SU-DHL-6 (cell line): ENCODE data around the gene RANBP17.
"Not testable (repeated sequence)": the region's sequence is repeated elsewhere in the genome, so short reads cannot be mapped to it uniquely, and the experiment has no call there.

Experiments
- H2AFZ ChIP-seq: fragments of 200-600 bp; sonication (generic); 2 replicates; pipeline ENCODE4 v1.6.1; 2014; ENCODE audit warnings: low read depth, mild to moderate bottlenecking, moderate library complexity, mixed read lengths, antibody characterized with exemption, low read length; ENCODE audit not compliant: severe bottlenecking
- H3F3A ChIP-seq: fragments of 200-600 bp; shearing (Covaris generic); 2 replicates; pipeline ENCODE4 v1.6.0; 2016; ENCODE audit warnings: antibody characterized with exemption, mild to moderate bottlenecking; ENCODE audit not compliant: insufficient read depth
- H3K27ac ChIP-seq: fragments of 200-600 bp; sonication (generic); 2 replicates; pipeline ENCODE4 v1.5.1; 2016; ENCODE audit warnings: low read depth, mild to moderate bottlenecking, low read length, moderate library complexity, mixed read lengths
- H3K27me3 ChIP-seq: fragments of 200-600 bp; sonication (generic), shearing (Covaris generic); 2 replicates; pipeline ENCODE4 v1.6.0; 2014; ENCODE audit warnings: mild to moderate bottlenecking, low read length
- H3K36me3 ChIP-seq: fragments of 200-600 bp; sonication (generic); 2 replicates; pipeline ENCODE4 v1.6.1; 2014; ENCODE audit warnings: mild to moderate bottlenecking, low read length, mixed read lengths
- H3K4me2 ChIP-seq: fragments of 300-600, 200-600 bp; shearing (Covaris generic), sonication (generic); 2 replicates; pipeline ENCODE4 v1.6.0; 2014; ENCODE audit warnings: low read length, low read depth, mild to moderate bottlenecking; ENCODE audit not compliant: poor library complexity, severe bottlenecking
- H3K4me3 ChIP-seq: fragments of 200-600 bp; sonication (generic); 2 replicates; pipeline ENCODE4 v1.5.1; 2014; ENCODE audit warnings: antibody characterized with exemption, low read length, mild to moderate bottlenecking, mixed read lengths; ENCODE audit not compliant: insufficient read depth, poor library complexity, severe bottlenecking
- H3K79me2 ChIP-seq: fragments of 200-600 bp; sonication (generic); 2 replicates; pipeline ENCODE4 v1.6.1; 2014; ENCODE audit warnings: mild to moderate bottlenecking, low read length, moderate library complexity; ENCODE audit not compliant: insufficient read depth
- H3K9ac ChIP-seq: fragments of 200-600 bp; sonication (generic); 2 replicates; pipeline ENCODE4 v1.7.0; 2014; ENCODE audit warnings: mild to moderate bottlenecking, low read length
- H3K9me2 ChIP-seq: fragments of 200-600 bp; sonication (generic); replicated peaks from 2 replicates; pipeline ENCODE4 v1.6.1; 2014; ENCODE audit warnings: low read length; ENCODE audit not compliant: insufficient read depth
- H3K9me3 ChIP-seq: fragments of 200-600 bp; sonication (generic); 2 replicates; pipeline ENCODE4 v1.6.1; 2014; ENCODE audit warnings: low read length, mixed read lengths; ENCODE audit not compliant: insufficient read depth
- H4K20me1 ChIP-seq: fragments of 200-600 bp; sonication (generic); 2 replicates; pipeline ENCODE4 v1.6.1; 2014; ENCODE audit warnings: low read depth, mild to moderate bottlenecking, antibody characterized with exemption, low read length, moderate library complexity, mixed read lengths
- CTCF ChIP-seq: fragments of 200-600 bp; sonication (generic); IDR thresholded peaks from one replicate; pipeline ENCODE4 v1.5.1; 2017; ENCODE audit warnings: antibody characterized with exemption, mild to moderate bottlenecking, low read length, moderate library complexity; ENCODE audit not compliant: insufficient read depth, poor library complexity, severe bottlenecking
- EZH2phosphoT487 ChIP-seq: fragments of 200-600 bp; sonication (generic), shearing (Covaris generic); conservative IDR thresholded peaks from 2 replicates; pipeline ENCODE4 v1.6.1; 2018; ENCODE audit warnings: mild to moderate bottlenecking, antibody characterized with exemption, low read length, moderate library complexity, mixed read lengths

The RANBP17 gene

GRCh38 chr5:170923910-170924620 is 62.2 kb downstream of the RANBP17 start:
- Histone ChIP-seq H3K4me3 (no peak overlapping the region), H3K36me3 (no peaks in the 10 kb centered on the region), H3K9me3 (no peaks in the 10 kb centered on the region), H3K79me2 (no peaks in the 10 kb centered on the region), H2AFZ (no peak overlapping the region), H3K27ac (no peak overlapping the region), H3K9me2 (no peaks in the 10 kb centered on the region), H3F3A (no peaks in the 10 kb centered on the region), H3K9ac (no peak overlapping the region), H3K4me2 (no peak overlapping the region), H3K27me3 (no peaks in the 10 kb centered on the region), H4K20me1 (no peaks in the 10 kb centered on the region)
- TF ChIP-seq CTCF (no peak), EZH2phosphoT487 (no peak)

- not testable (repeated sequence) for H3K27me3 ChIP-seq, H3K9me2 ChIP-seq, H3K9ac ChIP-seq, H3K9me3 ChIP-seq, H3K4me3 ChIP-seq, H4K20me1 ChIP-seq, H2AFZ ChIP-seq, H3K27ac ChIP-seq, H3K4me2 ChIP-seq, H3K79me2 ChIP-seq, H3F3A ChIP-seq, H3K36me3 ChIP-seq
Observed at GRCh38 chr5:170935534-170936218, 73.9 kb downstream of the RANBP17 start.

GRCh38 chr5:170937072-170937471 is 75.3 kb downstream of the RANBP17 start:
- no peaks in the 10 kb centered on the region for H3K36me3 ChIP-seq
- no peak overlapping the region for H3K9ac ChIP-seq
- H3F3A ChIP-seq = no peaks in the 10 kb centered on the region
- H3K4me3 ChIP-seq = no peak overlapping the region
- no peaks in the 10 kb centered on the region for H3K9me3 ChIP-seq
- H3K27me3 ChIP-seq = no peaks in the 10 kb centered on the region
- no peak overlapping the region for H3K4me2 ChIP-seq
- H2AFZ ChIP-seq = no peak overlapping the region
- H3K79me2 ChIP-seq = no peaks in the 10 kb centered on the region
- H3K9me2 ChIP-seq = no peaks in the 10 kb centered on the region
- TF ChIP-seq EZH2phosphoT487 (no peak), CTCF (no peak)
- H3K27ac ChIP-seq = no peak overlapping the region
- H4K20me1 ChIP-seq = no peaks in the 10 kb centered on the region

- H3K9me2 ChIP-seq = no peaks in the 10 kb centered on the region
Observed at GRCh38 chr5:170937914-170938313, 76.1 kb downstream of the RANBP17 start.

More at GRCh38 chr5:170937914-170938313, 76.1 kb downstream of the RANBP17 start:
- no peak overlapping the region for H3K4me2 ChIP-seq
- H2AFZ ChIP-seq = no peak overlapping the region
- H3K79me2 ChIP-seq = no peaks in the 10 kb centered on the region
- H3K9ac ChIP-seq = no peak overlapping the region
- no peaks in the 10 kb centered on the region for H3K27me3 ChIP-seq
- no peaks in the 10 kb centered on the region for H3F3A ChIP-seq
- no peaks in the 10 kb centered on the region for H3K36me3 ChIP-seq
- no peak for TF ChIP-seq CTCF
- no peak for TF ChIP-seq EZH2phosphoT487
- H3K27ac ChIP-seq = no peak overlapping the region
- no peaks in the 10 kb centered on the region for H4K20me1 ChIP-seq
- H3K4me3 ChIP-seq = no peak overlapping the region
- no peaks in the 10 kb centered on the region for H3K9me3 ChIP-seq
